Anterior cingulate cortex (tissue), 58 donors: ENCODE measurements around the gene CYP4A11.
"Not testable (repeated sequence)": the region's sequence is repeated elsewhere in the genome, so short reads cannot be mapped to it uniquely, and the experiment has no call there.

Experiments used
- DNase-seq, 58 donors: peaks; one replicate each; lab custom pipeline; 2025; lab: John Stamatoyannopoulos, UW

CYP4A11 gene

GRCh38 chr1:46941135-46941694 is at the start of gene CYP4A11:
Gene CYP4A11, minus strand, starts transcription at chr1:46941476. Its CDS starts 43 bp downstream, at chr1:46941433.
- no peak for DNase-seq

GRCh38 chr1:46990541-46990940 is 49.3 kb upstream of the CYP4A11 start:
- not testable (repeated sequence) for DNase-seq

- no peak for DNase-seq
Observed at GRCh38 chr1:46983830-46984586, 42.7 kb upstream of the CYP4A11 start.

- peak in 13 of 58 donors; percentile 1 to 66 (median 15) for DNase-seq
Observed at GRCh38 chr1:46983166-46983829, 42.0 kb upstream of the CYP4A11 start.

- DNase-seq = no peak
Observed at GRCh38 chr1:46969014-46969619, 27.8 kb upstream of the CYP4A11 start.

- not testable (repeated sequence) for DNase-seq
Observed at GRCh38 chr1:46962272-46962671, 21.0 kb upstream of the CYP4A11 start.

- DNase-seq = no peak
Observed at GRCh38 chr1:46961066-46961758, 19.9 kb upstream of the CYP4A11 start.

- DNase-seq = no peak
Observed at GRCh38 chr1:46960250-46960649, 19.0 kb upstream of the CYP4A11 start.

GRCh38 chr1:46955116-46955515 is 13.8 kb upstream of the CYP4A11 start:
- not testable (repeated sequence) for DNase-seq

- DNase-seq = not testable (repeated sequence)
Observed at GRCh38 chr1:46953847-46954246, 12.6 kb upstream of the CYP4A11 start.

GRCh38 chr1:46949417-46949666 is 8.1 kb upstream of the CYP4A11 start:
- not testable (repeated sequence) for DNase-seq

GRCh38 chr1:46948629-46949416 is 7.5 kb upstream of the CYP4A11 start:
- no peak for DNase-seq

- DNase-seq = not testable (repeated sequence)
Observed at GRCh38 chr1:46947706-46948105, 6.4 kb upstream of the CYP4A11 start.

- DNase-seq = no peak
Observed at GRCh38 chr1:46942086-46942485, 810 bp upstream of the CYP4A11 start.

- no peak for DNase-seq
Observed at GRCh38 chr1:46940307-46940706, 969 bp downstream of the CYP4A11 start.

- no peak for DNase-seq
Observed at GRCh38 chr1:46937270-46937669, 4.0 kb downstream of the CYP4A11 start.

GRCh38 chr1:46936788-46937187 is 4.5 kb downstream of the CYP4A11 start:
- no peak for DNase-seq

- not testable (repeated sequence) for DNase-seq
Observed at GRCh38 chr1:46934852-46935251, 6.4 kb downstream of the CYP4A11 start.

GRCh38 chr1:46932020-46932419 is 9.3 kb downstream of the CYP4A11 start:
- not testable (repeated sequence) for DNase-seq

- DNase-seq = no peak
Observed at GRCh38 chr1:46931151-46931550, 10.1 kb downstream of the CYP4A11 start.
